MCF 10A (cell line): ENCODE results near the gene TTC3. TPM values are rescaled to one million over a fixed set of nuclear protein-coding genes. Genes with fewer than 3 reads are reported as not detected.

Experiments
- BruUV-seq: library from RNA; stranded (reverse); fragments of 400-500 nt; replicated peaks from 2 replicates; lab custom pipeline; 2021; lab: Mats Ljungman, UMichigan
- CTCF ChIA-PET: fragments of 300-600 bp; sonication (Branson Sonifier 250); formaldehyde crosslinking; extraction: SDS; loops from one replicate; lab custom pipeline; 2021; ENCODE audit warnings: antibody characterized with exemption, inconsistent platforms; lab: Yijun Ruan, JAX
- POLR2A ChIA-PET: fragments of 300-600, 350-650 bp; sonication (Branson Sonifier 250); formaldehyde crosslinking; extraction: SDS; loops from one replicate; lab custom pipeline; 2020; ENCODE audit warnings: antibody characterized with exemption, inconsistent platforms; lab: Yijun Ruan, JAX
- DNase-seq: peaks from one replicate; pipeline ENCODE4 v3.0.0-alpha.2; 2018; ENCODE audit not compliant: unreplicated experiment
- H3K27ac Mint-ChIP-seq: one replicate; pipeline ENCODE4 v1.8.0; 2022; ENCODE audit warnings: mild to moderate bottlenecking, low read depth, mixed read lengths; ENCODE audit not compliant: unreplicated experiment
- H3K27me3 Mint-ChIP-seq: one replicate; pipeline ENCODE4 v1.8.0; 2022; ENCODE audit warnings: mixed read lengths; ENCODE audit not compliant: insufficient read depth, unreplicated experiment
- H3K36me3 Mint-ChIP-seq: one replicate; pipeline ENCODE4 v1.8.0; 2022; ENCODE audit warnings: mild to moderate bottlenecking, moderate library complexity, mixed read lengths; ENCODE audit not compliant: insufficient read depth, unreplicated experiment
- H3K4me1 Mint-ChIP-seq: one replicate; pipeline ENCODE4 v1.8.0; 2022; ENCODE audit warnings: mixed read lengths; ENCODE audit not compliant: insufficient read depth, unreplicated experiment
- H3K4me3 Mint-ChIP-seq: one replicate; pipeline ENCODE4 v1.8.0; 2022; ENCODE audit warnings: mild to moderate bottlenecking, moderate library complexity, mixed read lengths; ENCODE audit not compliant: unreplicated experiment
- H3K9me3 Mint-ChIP-seq: one replicate; pipeline ENCODE4 v1.8.0; 2022; ENCODE audit warnings: mixed read lengths; ENCODE audit not compliant: unreplicated experiment
- CTCF ChIP-seq: fragments of 200-600 bp; IDR thresholded peaks from one replicate; pipeline ENCODE4 v1.8.0; 2022; ENCODE audit warnings: antibody characterized with exemption, mild to moderate bottlenecking; ENCODE audit not compliant: unreplicated experiment
- intact Hi-C: fragments of 100-400 bp; cut with micrococcal nuclease; formaldehyde crosslinking; loops from 2 replicates; pipeline ENCODE4 v1.14.1; 2022
- total RNA-seq: library from RNA; stranded (reverse); gene quantifications from 2 replicates; pipeline ENCODE4 v1.2.3, GENCODE V29; 2022

The TTC3 gene
- total RNA-seq, 1 experiment from 2014 or later, result 74.4 TPM

- no peaks in the 10 kb centered on the region for H3K27me3 Mint-ChIP-seq
- no peaks in the 10 kb centered on the region for H3K36me3 Mint-ChIP-seq
- ChIA-PET POLR2A (interaction anchor here (0.6 kb wide), 1 partner anchor 21 kb away, joined by 4 read pairs; no protein-coding TSS in a partner anchor), CTCF (no interaction called here)
- DNase-seq, result no peak
- intact Hi-C loops, result no loop called here
- TF ChIP-seq CTCF, result no peak
- no peaks in the 10 kb centered on the region for H3K9me3 Mint-ChIP-seq
- BruUV-seq, result no TSS peak
- H3K4me3 Mint-ChIP-seq, result no peak overlapping the region
- H3K4me1 Mint-ChIP-seq, result peaks cover 9% of the 10 kb centered on the region
- no peak overlapping the region for H3K27ac Mint-ChIP-seq
Observed at GRCh38 chr21:37043818-37044217, 29.2 kb upstream of the TTC3 start.

GRCh38 chr21:37044643-37045042, 28.4 kb upstream of the TTC3 start:
- Mint-ChIP-seq H3K4me1 (peaks cover 9% of the 10 kb centered on the region), H3K27me3 (no peaks in the 10 kb centered on the region), H3K27ac (no peak overlapping the region), H3K36me3 (no peaks in the 10 kb centered on the region), H3K4me3 (no peak overlapping the region), H3K9me3 (no peaks in the 10 kb centered on the region)
- BruUV-seq, result no TSS peak
- DNase-seq, result no peak
- intact Hi-C loops, result no loop called here
- TF ChIP-seq CTCF, result no peak
- ChIA-PET POLR2A (no interaction called here), CTCF (no interaction called here)

- intact Hi-C loops, result no loop called here
- peaks cover 9% of the 10 kb centered on the region for H3K4me1 Mint-ChIP-seq
- BruUV-seq, result no TSS peak
- no peak overlapping the region for H3K4me3 Mint-ChIP-seq
- no peaks in the 10 kb centered on the region for H3K27me3 Mint-ChIP-seq
- ChIA-PET CTCF (interaction anchor here (1.0 kb wide), 1 partner anchor 116 kb away, joined by 3 read pairs; no protein-coding TSS in a partner anchor), POLR2A (no interaction called here)
- no peaks in the 10 kb centered on the region for H3K9me3 Mint-ChIP-seq
- DNase-seq, result no peak
- TF ChIP-seq CTCF, result no peak
- no peaks in the 10 kb centered on the region for H3K36me3 Mint-ChIP-seq
- no peak overlapping the region for H3K27ac Mint-ChIP-seq
Observed at GRCh38 chr21:37045149-37045548, 27.9 kb upstream of the TTC3 start.

GRCh38 chr21:37045556-37045955, 27.5 kb upstream of the TTC3 start:
- BruUV-seq, result no TSS peak
- H3K4me1 Mint-ChIP-seq, result peaks cover 9% of the 10 kb centered on the region
- DNase-seq, result no peak

More at GRCh38 chr21:37045556-37045955, 27.5 kb upstream of the TTC3 start:
- Mint-ChIP-seq H3K9me3 (no peaks in the 10 kb centered on the region), H3K27ac (no peak overlapping the region), H3K4me3 (no peak overlapping the region), H3K27me3 (no peaks in the 10 kb centered on the region), H3K36me3 (no peaks in the 10 kb centered on the region)
- intact Hi-C loops, result no loop called here
- no peak for TF ChIP-seq CTCF
- ChIA-PET POLR2A (no interaction called here), CTCF (interaction anchor here (1.0 to 1.5 kb wide), 2 partner anchors 36 to 116 kb away, joined by 3 to 4 read pairs; no protein-coding TSS in a partner anchor)
